WTC11 (cell line): ENCODE data around the gene PLXND1. TPM values are rescaled to one million over a fixed set of nuclear protein-coding genes. Genes with fewer than 3 reads are reported as not detected.

ENCODE experiments used
- ATAC-seq: fragments of 200-7000 bp; cut with Tn5 transposase; 2 replicates; pipeline ENCODE4 v1.10.0; 2021; ENCODE audit warnings: mild to moderate bottlenecking, moderate library complexity
- CTCF ChIA-PET: fragments of 300-600 bp; sonication (Branson Sonifier 250); formaldehyde crosslinking; loops from one replicate; lab custom pipeline; 2021; ENCODE audit warnings: antibody characterized with exemption; lab: Charles Lee
- POLR2A ChIA-PET: fragments of 350-600 bp; sonication (Branson Sonifier 250); formaldehyde crosslinking; loops from one replicate; lab custom pipeline; 2021; ENCODE audit warnings: antibody characterized with exemption; lab: Charles Lee
- DNase-seq: peaks from one replicate; pipeline ENCODE4 v3.0.0; 2021; ENCODE audit warnings: low spot score
- H3K27ac Mint-ChIP-seq: 2 replicates; pipeline ENCODE4 v1.8.0; 2021; ENCODE audit warnings: mixed read lengths
- H3K27me3 Mint-ChIP-seq: 2 replicates; pipeline ENCODE4 v1.8.0; 2021; ENCODE audit warnings: low read depth, mild to moderate bottlenecking, moderate library complexity, mixed read lengths
- H3K36me3 Mint-ChIP-seq: 2 replicates; pipeline ENCODE4 v1.8.0; 2021; ENCODE audit warnings: mixed read lengths
- H3K4me1 Mint-ChIP-seq: 2 replicates; pipeline ENCODE4 v1.8.0; 2022; ENCODE audit warnings: mixed read lengths
- H3K4me3 Mint-ChIP-seq: 2 replicates; pipeline ENCODE4 v1.8.0; 2021; ENCODE audit warnings: mild to moderate bottlenecking, moderate library complexity, mixed read lengths
- H3K9me3 Mint-ChIP-seq: 2 replicates; pipeline ENCODE4 v1.8.0; 2021; ENCODE audit warnings: mixed read lengths
- HMGA2 ChIP-seq: fragments of 250-450 bp; sonication (Bioruptor Pico); IDR thresholded peaks from 2 replicates; pipeline ENCODE4 v1.4.0; 2021; ENCODE audit warnings: mild to moderate bottlenecking, moderate library complexity
- KAT7 ChIP-seq: sonication (generic); formaldehyde crosslinking; IDR thresholded peaks from 2 replicates; pipeline ENCODE4 v1.8.1; 2023; ENCODE audit warnings: missing genetic modification reagents, mild to moderate bottlenecking, borderline replicate concordance
- NFATC4 ChIP-seq: fragments of 250-450 bp; sonication (Bioruptor Pico); IDR thresholded peaks from 2 replicates; pipeline ENCODE4 v1.9.0; 2021; ENCODE audit warnings: mild to moderate bottlenecking
- NFYB ChIP-seq: sonication (generic); formaldehyde crosslinking; conservative IDR thresholded peaks from 2 replicates; pipeline ENCODE4 v1.8.0; 2022; ENCODE audit warnings: low read depth, missing genetic modification reagents
- ZNF138 ChIP-seq: sonication (generic); formaldehyde crosslinking; conservative IDR thresholded peaks from 2 replicates; pipeline ENCODE4 v1.8.1; 2022; ENCODE audit warnings: mild to moderate bottlenecking, moderate library complexity, missing genetic modification reagents
- ZNF671 ChIP-seq: fragments of 250-450 bp; sonication (Bioruptor Pico); IDR thresholded peaks from 2 replicates; pipeline ENCODE4 v1.8.0; 2021; ENCODE audit warnings: mild to moderate bottlenecking
- total RNA-seq: library from RNA; stranded (reverse); gene quantifications from 3 replicates; pipeline ENCODE4 v1.2.3, GENCODE V29; 2021
- TF ChIP-seq, protein P1 (sequence below): fragments of 250-450 bp; sonication (Bioruptor Pico); IDR thresholded peaks from 2 replicates; pipeline ENCODE4 v2.1.2; 2022; ENCODE audit warnings: mild to moderate bottlenecking, moderate library complexity
- TF ChIP-seq, protein P2 (sequence below): sonication (generic); formaldehyde crosslinking; conservative IDR thresholded peaks from 2 replicates; pipeline ENCODE4 v1.8.1; 2022; ENCODE audit warnings: mild to moderate bottlenecking, missing genetic modification reagents
- TF ChIP-seq, protein P3 (sequence below): sonication (generic); formaldehyde crosslinking; IDR thresholded peaks from 2 replicates; pipeline ENCODE4 v1.8.1; 2023; ENCODE audit warnings: mild to moderate bottlenecking, missing genetic modification reagents
- TF ChIP-seq, protein P4 (sequence below): sonication (generic); formaldehyde crosslinking; IDR thresholded peaks from 2 replicates; pipeline ENCODE4 v1.8.0; 2023; ENCODE audit warnings: mild to moderate bottlenecking, missing genetic modification reagents
- TF ChIP-seq, protein P5 (sequence below): sonication (generic); formaldehyde crosslinking; IDR thresholded peaks from 2 replicates; pipeline ENCODE4 v1.8.1; 2023; ENCODE audit warnings: mild to moderate bottlenecking, moderate library complexity, missing genetic modification reagents
- TF ChIP-seq, protein P6 (sequence below): fragments of 250-450 bp; sonication (Bioruptor Pico); IDR thresholded peaks from 2 replicates; pipeline ENCODE4 v1.8.0; 2021; ENCODE audit warnings: mild to moderate bottlenecking

Gene PLXND1
- total RNA-seq, 1 experiment from 2014 or later, result 56.7 TPM

DNA sequence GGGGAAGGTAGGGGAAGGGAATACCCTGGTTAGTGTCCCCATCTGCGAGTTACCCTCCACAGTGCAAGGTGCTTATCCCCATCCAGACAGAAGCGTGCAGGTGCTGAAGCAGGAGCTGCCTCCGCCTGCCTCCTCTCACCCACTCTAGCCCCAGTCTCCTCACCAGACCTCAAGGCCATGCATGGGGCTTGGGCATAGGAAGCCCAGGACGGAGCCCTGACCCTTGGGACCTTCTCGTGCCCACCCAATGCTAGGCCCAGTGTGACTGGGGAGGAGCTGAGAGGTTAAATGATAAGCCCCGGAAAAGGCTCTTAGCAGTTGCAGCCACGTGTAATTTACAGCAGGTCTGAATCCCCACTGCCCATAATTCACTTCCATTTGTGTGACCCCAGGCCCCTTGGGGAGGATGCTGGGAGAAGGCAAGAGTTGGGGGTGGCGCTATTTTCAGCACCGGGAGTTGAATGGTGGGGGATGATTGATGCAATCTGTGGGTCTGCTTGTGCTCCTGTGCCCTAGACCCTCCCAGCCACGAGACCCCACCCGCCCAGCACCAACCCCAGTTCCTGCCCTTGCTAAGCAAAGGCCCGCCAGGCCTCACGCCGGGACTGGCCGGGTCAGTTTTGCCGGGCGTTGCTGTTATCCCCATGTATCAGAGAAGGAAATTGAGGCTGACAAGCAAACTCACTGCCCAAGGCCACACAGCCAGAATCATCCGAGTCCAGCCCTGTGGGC is 14.5 kb upstream of the PLXND1 start (continued):
- TF ChIP-seq, protein P1, sequence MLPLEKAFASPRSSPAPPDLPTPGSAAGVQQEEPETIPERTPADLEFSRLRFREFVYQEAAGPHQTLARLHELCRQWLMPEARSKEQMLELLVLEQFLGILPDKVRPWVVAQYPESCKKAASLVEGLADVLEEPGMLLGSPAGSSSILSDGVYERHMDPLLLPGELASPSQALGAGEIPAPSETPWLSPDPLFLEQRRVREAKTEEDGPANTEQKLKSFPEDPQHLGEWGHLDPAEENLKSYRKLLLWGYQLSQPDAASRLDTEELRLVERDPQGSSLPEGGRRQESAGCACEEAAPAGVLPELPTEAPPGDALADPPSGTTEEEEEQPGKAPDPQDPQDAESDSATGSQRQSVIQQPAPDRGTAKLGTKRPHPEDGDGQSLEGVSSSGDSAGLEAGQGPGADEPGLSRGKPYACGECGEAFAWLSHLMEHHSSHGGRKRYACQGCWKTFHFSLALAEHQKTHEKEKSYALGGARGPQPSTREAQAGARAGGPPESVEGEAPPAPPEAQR, result no peak
- TF ChIP-seq, protein P2, sequence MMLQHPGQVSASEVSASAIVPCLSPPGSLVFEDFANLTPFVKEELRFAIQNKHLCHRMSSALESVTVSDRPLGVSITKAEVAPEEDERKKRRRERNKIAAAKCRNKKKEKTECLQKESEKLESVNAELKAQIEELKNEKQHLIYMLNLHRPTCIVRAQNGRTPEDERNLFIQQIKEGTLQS (CRISPR knock-in tag), result no peak

DNA sequence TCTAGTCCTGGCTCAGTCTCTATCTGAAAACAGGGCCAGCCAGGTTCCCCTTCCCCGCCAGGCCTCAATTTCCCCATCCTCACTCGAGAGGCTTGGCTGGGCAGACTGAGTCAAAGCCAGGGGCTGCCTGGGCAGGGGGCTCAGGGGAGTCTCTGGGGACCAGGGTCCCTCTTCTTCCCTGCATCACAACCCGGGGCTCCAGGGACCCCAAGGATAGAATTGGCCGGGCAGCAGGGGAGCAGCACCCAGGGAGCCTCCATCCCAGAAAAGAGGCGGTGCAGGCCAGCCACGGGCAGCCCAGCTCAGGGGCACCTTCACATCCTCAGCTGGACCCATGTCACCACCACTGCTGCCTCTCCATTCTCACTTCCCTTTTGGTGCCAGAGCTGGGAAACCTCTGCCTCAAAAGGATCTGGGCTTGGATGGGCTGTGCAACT is 13.3 kb upstream of the PLXND1 start:
- DNase-seq, result no peak
- TF ChIP-seq, protein P3, sequence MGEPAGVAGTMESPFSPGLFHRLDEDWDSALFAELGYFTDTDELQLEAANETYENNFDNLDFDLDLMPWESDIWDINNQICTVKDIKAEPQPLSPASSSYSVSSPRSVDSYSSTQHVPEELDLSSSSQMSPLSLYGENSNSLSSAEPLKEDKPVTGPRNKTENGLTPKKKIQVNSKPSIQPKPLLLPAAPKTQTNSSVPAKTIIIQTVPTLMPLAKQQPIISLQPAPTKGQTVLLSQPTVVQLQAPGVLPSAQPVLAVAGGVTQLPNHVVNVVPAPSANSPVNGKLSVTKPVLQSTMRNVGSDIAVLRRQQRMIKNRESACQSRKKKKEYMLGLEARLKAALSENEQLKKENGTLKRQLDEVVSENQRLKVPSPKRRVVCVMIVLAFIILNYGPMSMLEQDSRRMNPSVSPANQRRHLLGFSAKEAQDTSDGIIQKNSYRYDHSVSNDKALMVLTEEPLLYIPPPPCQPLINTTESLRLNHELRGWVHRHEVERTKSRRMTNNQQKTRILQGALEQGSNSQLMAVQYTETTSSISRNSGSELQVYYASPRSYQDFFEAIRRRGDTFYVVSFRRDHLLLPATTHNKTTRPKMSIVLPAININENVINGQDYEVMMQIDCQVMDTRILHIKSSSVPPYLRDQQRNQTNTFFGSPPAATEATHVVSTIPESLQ, result no peak
- TF ChIP-seq ZNF138, result no peak
- no peak for TF ChIP-seq KAT7 (CRISPR knock-in tag)
- TF ChIP-seq NFATC4 (CRISPR knock-in tag), result no peak
- TF ChIP-seq, protein P4, sequence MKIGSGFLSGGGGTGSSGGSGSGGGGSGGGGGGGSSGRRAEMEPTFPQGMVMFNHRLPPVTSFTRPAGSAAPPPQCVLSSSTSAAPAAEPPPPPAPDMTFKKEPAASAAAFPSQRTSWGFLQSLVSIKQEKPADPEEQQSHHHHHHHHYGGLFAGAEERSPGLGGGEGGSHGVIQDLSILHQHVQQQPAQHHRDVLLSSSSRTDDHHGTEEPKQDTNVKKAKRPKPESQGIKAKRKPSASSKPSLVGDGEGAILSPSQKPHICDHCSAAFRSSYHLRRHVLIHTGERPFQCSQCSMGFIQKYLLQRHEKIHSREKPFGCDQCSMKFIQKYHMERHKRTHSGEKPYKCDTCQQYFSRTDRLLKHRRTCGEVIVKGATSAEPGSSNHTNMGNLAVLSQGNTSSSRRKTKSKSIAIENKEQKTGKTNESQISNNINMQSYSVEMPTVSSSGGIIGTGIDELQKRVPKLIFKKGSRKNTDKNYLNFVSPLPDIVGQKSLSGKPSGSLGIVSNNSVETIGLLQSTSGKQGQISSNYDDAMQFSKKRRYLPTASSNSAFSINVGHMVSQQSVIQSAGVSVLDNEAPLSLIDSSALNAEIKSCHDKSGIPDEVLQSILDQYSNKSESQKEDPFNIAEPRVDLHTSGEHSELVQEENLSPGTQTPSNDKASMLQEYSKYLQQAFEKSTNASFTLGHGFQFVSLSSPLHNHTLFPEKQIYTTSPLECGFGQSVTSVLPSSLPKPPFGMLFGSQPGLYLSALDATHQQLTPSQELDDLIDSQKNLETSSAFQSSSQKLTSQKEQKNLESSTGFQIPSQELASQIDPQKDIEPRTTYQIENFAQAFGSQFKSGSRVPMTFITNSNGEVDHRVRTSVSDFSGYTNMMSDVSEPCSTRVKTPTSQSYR, result no peak
- TF ChIP-seq, protein P5, sequence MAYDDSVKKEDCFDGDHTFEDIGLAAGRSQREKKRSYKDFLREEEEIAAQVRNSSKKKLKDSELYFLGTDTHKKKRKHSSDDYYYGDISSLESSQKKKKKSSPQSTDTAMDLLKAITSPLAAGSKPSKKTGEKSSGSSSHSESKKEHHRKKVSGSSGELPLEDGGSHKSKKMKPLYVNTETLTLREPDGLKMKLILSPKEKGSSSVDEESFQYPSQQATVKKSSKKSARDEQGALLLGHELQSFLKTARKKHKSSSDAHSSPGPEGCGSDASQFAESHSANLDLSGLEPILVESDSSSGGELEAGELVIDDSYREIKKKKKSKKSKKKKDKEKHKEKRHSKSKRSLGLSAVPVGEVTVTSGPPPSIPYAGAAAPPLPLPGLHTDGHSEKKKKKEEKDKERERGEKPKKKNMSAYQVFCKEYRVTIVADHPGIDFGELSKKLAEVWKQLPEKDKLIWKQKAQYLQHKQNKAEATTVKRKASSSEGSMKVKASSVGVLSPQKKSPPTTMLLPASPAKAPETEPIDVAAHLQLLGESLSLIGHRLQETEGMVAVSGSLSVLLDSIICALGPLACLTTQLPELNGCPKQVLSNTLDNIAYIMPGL (CRISPR knock-in tag), result no peak
- TF ChIP-seq HMGA2 (CRISPR knock-in tag), result no peak
- TF ChIP-seq NFYB (CRISPR knock-in tag), result no peak
- TF ChIP-seq, protein P6, sequence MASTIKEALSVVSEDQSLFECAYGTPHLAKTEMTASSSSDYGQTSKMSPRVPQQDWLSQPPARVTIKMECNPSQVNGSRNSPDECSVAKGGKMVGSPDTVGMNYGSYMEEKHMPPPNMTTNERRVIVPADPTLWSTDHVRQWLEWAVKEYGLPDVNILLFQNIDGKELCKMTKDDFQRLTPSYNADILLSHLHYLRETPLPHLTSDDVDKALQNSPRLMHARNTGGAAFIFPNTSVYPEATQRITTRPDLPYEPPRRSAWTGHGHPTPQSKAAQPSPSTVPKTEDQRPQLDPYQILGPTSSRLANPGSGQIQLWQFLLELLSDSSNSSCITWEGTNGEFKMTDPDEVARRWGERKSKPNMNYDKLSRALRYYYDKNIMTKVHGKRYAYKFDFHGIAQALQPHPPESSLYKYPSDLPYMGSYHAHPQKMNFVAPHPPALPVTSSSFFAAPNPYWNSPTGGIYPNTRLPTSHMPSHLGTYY (CRISPR knock-in tag), result no peak
- TF ChIP-seq ZNF671 (CRISPR knock-in tag), result no peak
- no peak for ATAC-seq
- Mint-ChIP-seq H3K27me3 (no peaks in the 10 kb centered on the region), H3K4me3 (no peak overlapping the region), H3K27ac (no peak overlapping the region), H3K4me1 (peaks cover 22% of the 10 kb centered on the region), H3K36me3 (no peaks in the 10 kb centered on the region), H3K9me3 (no peaks in the 10 kb centered on the region)
- POLR2A ChIA-PET, result no interaction called here
- CTCF ChIA-PET, result no interaction called here
